ENCODE results near the gene RNF167. TPM values are rescaled to one million over a fixed set of nuclear protein-coding genes. Genes with fewer than 3 reads are reported as not detected.

The RNF167 gene
- total RNA-seq, 1 experiment from 2014 or later: 105 TPM

DNA sequence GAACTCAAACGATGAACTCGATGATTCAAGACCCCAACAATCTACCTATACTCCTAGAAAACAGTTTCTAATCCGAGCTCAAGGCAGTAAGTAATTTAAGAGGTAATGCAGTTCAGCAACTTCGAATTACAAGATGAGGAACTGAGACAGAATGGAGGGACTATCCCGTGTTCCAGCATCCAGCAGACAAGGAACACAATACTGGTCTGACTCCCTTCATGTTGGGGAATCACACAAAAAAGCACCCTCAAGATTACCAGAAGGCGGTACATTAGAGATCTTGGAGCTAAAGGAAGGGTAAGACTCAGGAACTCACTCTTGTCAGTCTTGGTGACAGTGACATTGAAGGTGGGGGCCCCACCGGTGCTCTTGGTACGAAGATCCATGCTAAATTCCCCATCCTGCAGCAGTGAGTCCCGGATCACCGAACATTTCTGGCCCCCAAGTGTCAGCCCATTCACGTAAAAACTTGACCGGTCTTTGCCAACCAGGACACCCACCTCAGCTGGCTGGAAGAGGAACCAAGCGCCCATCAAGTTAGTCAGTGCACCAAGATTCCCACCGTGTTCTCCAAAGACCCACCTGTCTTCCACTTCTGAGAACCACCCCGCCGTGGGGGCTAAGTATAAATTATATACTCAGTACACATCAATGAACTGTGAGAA is 6.4 kb downstream of the RNF167 start:
- peaks cover 34 to 69% of the 10 kb centered on the region in 2 experiments for H3K4me1 ChIP-seq (ENCODE audit: control insufficient read depth in 1 of 2, insufficient read depth in 2 of 2, low read length in 2 of 2)

DNA sequence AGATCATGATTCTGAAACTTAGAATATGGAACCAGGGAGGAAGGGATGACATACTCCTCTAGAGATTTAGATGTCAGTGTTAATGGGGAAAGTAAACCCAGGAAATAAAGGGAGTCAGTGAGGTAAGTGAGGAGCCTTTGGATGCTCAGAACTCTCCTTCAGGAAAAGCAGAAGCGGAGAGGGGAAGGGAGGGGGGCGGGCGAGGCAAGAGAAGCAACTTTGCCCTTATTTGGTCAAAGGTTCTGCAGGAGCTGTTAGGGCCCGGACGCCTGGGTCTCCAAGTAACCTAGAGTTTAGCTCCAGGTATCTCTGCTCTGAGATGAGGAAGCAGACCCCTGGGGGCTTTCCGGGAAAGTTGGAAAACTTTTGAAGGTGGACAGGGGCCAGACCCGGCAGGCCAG is 6.9 kb downstream of the RNF167 start:
- H3K9me3 ChIP-seq (ENCODE audit: control insufficient read depth in 1 of 2, insufficient read depth in 1 of 2, low read depth in 1 of 2, low read length in 2 of 2): no peaks in the 10 kb centered on the region
- peak overlapping the region; percentile 99 for H3K27ac ChIP-seq (ENCODE audit: low read depth, low read length)
- TF ChIP-seq TCF7L2 (IDR thresholded peaks at IDR 0.05; ENCODE audit: borderline replicate concordance, extremely low read depth, insufficient read depth, insufficient read length) (no peak), POLR2AphosphoS5 (IDR thresholded peaks at IDR 0.05; ENCODE audit: low read depth, low read length) (peak; percentile 41)
- peak overlapping the region; percentile 97 for H3K9ac ChIP-seq (ENCODE audit: low read length)
- DNase-seq (ENCODE audit: low read depth, low spot score): no peak
- ChIA-PET RAD21 (ENCODE audit: low non-redundant PET in 1 of 2, low total read pairs in 2 of 2, uncharacterized antibody in 2 of 2, unreplicated experiment in 2 of 2) (no interaction called here), CTCF (no interaction called here), POLR2A (interaction anchor here (1.7 to 4.7 kb wide), 2 partner anchors 16 to 21 kb away, joined by 5 to 45 read pairs; partner anchors contain the start of gene SPAG7)
- peak overlapping the region; percentile 100 for H3K4me2 ChIP-seq (ENCODE audit: low read length)
- H2AFZ ChIP-seq (ENCODE audit: low read depth, low read length, poor library complexity, severe bottlenecking): no peak overlapping the region
- H3K4me3 ChIP-seq (replicated peaks in 1 of 2; ENCODE audit: low read depth in 1 of 2, low read length in 2 of 2): peak overlapping the region; percentile 96 to 97
- BruUV-seq (replicated peaks): no TSS peak
- peaks cover 12% of the 10 kb centered on the region; the same call in 1 of the 2 replicates for H4K20me1 ChIP-seq (ENCODE audit: insufficient read depth)
- peaks cover 35 to 68% of the 10 kb centered on the region in 2 experiments for H3K4me1 ChIP-seq (ENCODE audit: control insufficient read depth in 1 of 2, insufficient read depth in 2 of 2, low read length in 2 of 2)
- intact Hi-C loops (cut with micrococcal nuclease): loop anchor here (5.0 kb wide), 1 partner anchor 40 kb away; the partner anchor contains the start of gene CAMTA2
- peaks cover 75% of the 10 kb centered on the region for H3K79me2 ChIP-seq (ENCODE audit: insufficient read depth, low read length)
- H3K9me2 ChIP-seq (ENCODE audit: insufficient read depth): no peaks in the 10 kb centered on the region
- no peak for ATAC-seq
- H3K36me3 ChIP-seq (ENCODE audit: control insufficient read depth in 1 of 2, insufficient read depth in 2 of 2, low read length in 2 of 2): peaks cover 9 to 25% of the 10 kb centered on the region in 2 experiments; a peak in 2 of 4 replicates
- no peaks in the 10 kb centered on the region for H3K27me3 ChIP-seq (ENCODE audit: insufficient read depth, low read length)

More for the DNA sequence above, 6.4 kb downstream of the RNF167 start:
- Histone ChIP-seq H3K4me2 (ENCODE audit: low read length) (peak overlapping the region; percentile 100), H3K79me2 (ENCODE audit: insufficient read depth, low read length) (peaks cover 81% of the 10 kb centered on the region), H3K9me3 (ENCODE audit: control insufficient read depth in 1 of 2, insufficient read depth in 1 of 2, low read depth in 1 of 2, low read length in 2 of 2) (no peaks in the 10 kb centered on the region), H2AFZ (ENCODE audit: low read depth, low read length, poor library complexity, severe bottlenecking) (no peak overlapping the region), H4K20me1 (ENCODE audit: insufficient read depth) (peaks cover 12% of the 10 kb centered on the region; the same call in 1 of the 2 replicates), H3K27ac (ENCODE audit: low read depth, low read length) (peak overlapping the region; percentile 99), H3K9ac (ENCODE audit: low read length) (peak overlapping the region; percentile 97), H3K4me3 (replicated peaks in 1 of 2; ENCODE audit: low read depth in 1 of 2, low read length in 2 of 2) (peak overlapping the region; percentile 96 to 97), H3K9me2 (ENCODE audit: insufficient read depth) (no peaks in the 10 kb centered on the region), H3K36me3 (ENCODE audit: control insufficient read depth in 1 of 2, insufficient read depth in 2 of 2, low read length in 2 of 2) (peaks cover 9 to 25% of the 10 kb centered on the region in 2 experiments; a peak in 2 of 4 replicates), H3K27me3 (ENCODE audit: insufficient read depth, low read length) (no peaks in the 10 kb centered on the region)
- DNase-seq (ENCODE audit: low read depth, low spot score) (no peak), ATAC-seq (no peak)
- TF ChIP-seq EZH2phosphoT487 (IDR thresholded peaks at IDR 0.05; ENCODE audit: borderline replicate concordance) (no peak), ELF1 (IDR thresholded peaks at IDR 0.05; ENCODE audit: borderline replicate concordance, low read depth) (no peak), SRF (IDR thresholded peaks at IDR 0.05; ENCODE audit: low read depth) (no peak), POLR2A (IDR thresholded peaks at IDR 0.05; ENCODE audit: borderline replicate concordance, extremely low read depth, insufficient read depth, insufficient read length) (no peak), ZFX (IDR thresholded peaks at IDR 0.05) (no peak), FOSL1 (IDR thresholded peaks at IDR 0.05; ENCODE audit: low read depth) (no peak), RAD21 (IDR thresholded peaks at IDR 0.05; ENCODE audit: low read depth) (no peak), TCF7L2 (IDR thresholded peaks at IDR 0.05; ENCODE audit: borderline replicate concordance, extremely low read depth, insufficient read depth, insufficient read length) (no peak), SIN3A (IDR thresholded peaks at IDR 0.05; ENCODE audit: low read depth) (no peak)
- BruUV-seq (replicated peaks): TSS peak; percentile 69
- ChIA-PET RAD21 (ENCODE audit: low non-redundant PET in 1 of 2, low total read pairs in 2 of 2, uncharacterized antibody in 2 of 2, unreplicated experiment in 2 of 2) (no interaction called here), POLR2A (interaction anchor here (1.3 to 4.7 kb wide), 2 partner anchors 21 to 37 kb away, joined by 4 to 45 read pairs; partner anchors contain the start of gene SPAG7), CTCF (interaction anchor here (1.0 kb wide), 2 partner anchors 43 to 380 kb away, joined by 3 read pairs; partner anchors contain the start of gene CHRNE)
- intact Hi-C loops (cut with micrococcal nuclease): loop anchor here (5.0 kb wide), 1 partner anchor 41 kb away; the partner anchor contains the start of gene CAMTA2
